HG02798 (cell line): ENCODE measurements around the gene FNIP2.
"Not testable (repeated sequence)": the region's sequence is repeated elsewhere in the genome, so short reads cannot be mapped to it uniquely, and the experiment has no call there.

Experiments
- ATAC-seq: cut with Tn5 transposase; IDR thresholded peaks from one replicate; pipeline ENCODE4 v1.9.1; 2021; ENCODE audit warnings: mild to moderate bottlenecking; ENCODE audit not compliant: unreplicated experiment, poor library complexity

FNIP2 gene

GRCh38 chr4:158941321-158941720 is 172.5 kb downstream of the FNIP2 start:
- ATAC-seq, result no peak

- ATAC-seq, result no peak
Observed at GRCh38 chr4:158941895-158942294, 173.1 kb downstream of the FNIP2 start.

GRCh38 chr4:158945529-158946108 is 176.8 kb downstream of the FNIP2 start:
- no peak for ATAC-seq

- ATAC-seq, result no peak
Observed at GRCh38 chr4:158946825-158947224, 178.0 kb downstream of the FNIP2 start.

GRCh38 chr4:158948071-158948470 is 179.2 kb downstream of the FNIP2 start:
- ATAC-seq, result no peak

GRCh38 chr4:158949099-158949498 is 180.3 kb downstream of the FNIP2 start:
- no peak for ATAC-seq

- ATAC-seq, result not testable (repeated sequence)
Observed at GRCh38 chr4:158952221-158952774, 183.5 kb downstream of the FNIP2 start.

GRCh38 chr4:158956345-158956744 is 187.5 kb downstream of the FNIP2 start:
- ATAC-seq, result not testable (repeated sequence)

GRCh38 chr4:158956918-158957317 is 188.1 kb downstream of the FNIP2 start:
- not testable (repeated sequence) for ATAC-seq
